Measurements from ENCODE around the gene POLD2.
A peak's percentile ranks its signal among the peaks of the same experiment; 100 is the strongest.

POLD2 gene

DNA sequence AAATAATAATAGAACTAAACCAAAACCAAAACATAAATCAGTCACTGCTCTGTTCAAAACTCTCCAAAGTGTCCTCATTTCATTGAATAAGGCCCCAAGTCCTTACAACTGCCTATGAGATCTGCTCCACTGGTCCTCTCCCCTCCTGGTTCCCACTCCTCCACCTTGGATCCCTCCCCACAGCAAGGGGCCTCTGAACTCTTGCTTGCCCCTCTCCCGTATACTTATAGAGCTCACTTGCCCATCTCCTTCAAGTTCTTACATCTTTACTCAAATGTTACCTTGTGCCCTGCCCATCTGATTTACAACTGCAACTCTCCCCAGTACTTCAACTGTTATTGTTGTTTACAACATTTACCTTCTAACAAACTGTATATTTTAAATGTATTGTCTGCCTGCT lies 819 bp downstream of the POLD2 start:
- H3K4me3 ChIP-seq (ENCODE audit: low read depth, low read length): peak overlapping the region; percentile 90
- no peak for TF ChIP-seq CTCF (IDR thresholded peaks at IDR 0.05; ENCODE audit: insufficient read depth, low read depth, low read length, missing control alignments)
- no peak for DNase-seq (ENCODE audit: low read depth)

GRCh38 chr7:44121761-44122420 lies 1.5 kb downstream of the POLD2 start:
- peak overlapping the region; percentile 90 for H3K4me3 ChIP-seq (ENCODE audit: low read depth, low read length)

GRCh38 chr7:44120395-44120794 lies 3.0 kb downstream of the POLD2 start:
- no peak for TF ChIP-seq CTCF (IDR thresholded peaks at IDR 0.05; ENCODE audit: insufficient read depth, low read depth, low read length, missing control alignments)
- no peak for DNase-seq (ENCODE audit: low read depth)
- no peak overlapping the region for H3K4me3 ChIP-seq (ENCODE audit: low read depth, low read length)

More at GRCh38 chr7:44121761-44122420, 1.5 kb downstream of the POLD2 start:
- no peak for DNase-seq (ENCODE audit: low read depth)
- no peak for TF ChIP-seq CTCF (IDR thresholded peaks at IDR 0.05; ENCODE audit: insufficient read depth, low read depth, low read length, missing control alignments)

- TF ChIP-seq CTCF (IDR thresholded peaks at IDR 0.05; ENCODE audit: insufficient read depth, low read depth, low read length, missing control alignments): no peak
- DNase-seq (ENCODE audit: low read depth): no peak
- no peak overlapping the region for H3K4me3 ChIP-seq (ENCODE audit: low read depth, low read length)
These were observed 3.4 kb downstream of the POLD2 start for GRCh38 chr7:44119829-44120380.

GRCh38 chr7:44117801-44118429 lies 5.4 kb downstream of the POLD2 start:
- no peak overlapping the region for H3K4me3 ChIP-seq (ENCODE audit: low read depth, low read length)
- TF ChIP-seq CTCF (IDR thresholded peaks at IDR 0.05; ENCODE audit: insufficient read depth, low read depth, low read length, missing control alignments): no peak
- no peak for DNase-seq (ENCODE audit: low read depth)

DNA sequence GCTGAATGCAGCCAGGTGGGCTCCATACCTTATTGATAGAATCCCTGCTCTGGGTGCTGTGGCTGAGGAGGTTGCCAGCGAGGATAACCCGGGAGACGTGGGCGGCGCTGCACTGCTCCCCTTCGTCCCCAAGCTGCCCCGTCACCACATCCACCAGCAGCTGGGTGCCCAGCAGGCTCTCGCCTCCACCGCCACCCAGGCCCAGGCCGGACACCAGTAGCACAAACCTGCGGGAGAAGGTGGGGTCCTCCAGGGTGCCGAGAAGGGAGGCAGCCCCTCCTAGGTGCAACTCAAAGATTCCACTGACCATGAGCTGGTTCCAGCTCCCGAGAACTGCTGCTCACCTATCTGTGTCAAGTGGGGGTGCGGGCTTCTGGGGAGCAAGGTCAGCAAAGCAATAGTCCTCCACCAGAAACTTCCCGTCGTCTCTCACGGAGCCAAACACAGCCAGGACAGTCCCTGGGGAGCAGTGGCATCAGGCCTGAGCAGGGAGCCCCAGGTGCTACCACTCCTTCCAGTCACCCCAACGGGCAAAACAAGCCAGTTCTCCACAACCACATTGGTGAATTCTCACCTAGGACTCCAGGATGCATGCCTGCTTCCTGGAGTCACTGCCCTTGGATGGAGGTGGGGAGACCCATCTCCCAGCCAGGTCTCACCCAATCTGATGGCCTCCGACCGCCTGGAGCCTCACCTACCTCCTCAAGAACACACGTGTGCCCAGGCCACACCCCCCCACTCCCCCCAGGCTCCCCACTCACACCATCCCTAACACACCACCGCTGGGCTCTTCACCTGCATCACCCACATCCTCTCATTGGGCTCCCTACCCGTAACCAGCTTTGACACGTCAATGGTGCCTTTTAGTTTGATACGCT lies 6.3 kb downstream of the POLD2 start:
- no peak overlapping the region for H3K4me3 ChIP-seq (ENCODE audit: low read depth, low read length)
- DNase-seq (ENCODE audit: low read depth): no peak
- no peak for TF ChIP-seq CTCF (IDR thresholded peaks at IDR 0.05; ENCODE audit: insufficient read depth, low read depth, low read length, missing control alignments)
